GM18511 (cell line): Measurements from ENCODE around the gene IFNGR1.
"Not testable (repeated sequence)": the region's sequence is repeated elsewhere in the genome, so short reads cannot be mapped to it uniquely, and the experiment has no call there.

ENCODE experiments used
- ATAC-seq: cut with Tn5 transposase; IDR thresholded peaks from one replicate; pipeline ENCODE4 v1.9.1; 2021; ENCODE audit warnings: mild to moderate bottlenecking, moderate library complexity; ENCODE audit not compliant: unreplicated experiment

IFNGR1 gene

GRCh38 chr6:137218917-137219663, at the start of gene IFNGR1:
Gene IFNGR1 (minus strand): TSS chr6:137219385. CDS start chr6:137219327, 58 bp downstream.
- peak; percentile 91 for ATAC-seq

- ATAC-seq, result no peak
Measured at GRCh38 chr6:137268911-137269310, 49.7 kb upstream of the IFNGR1 start.

GRCh38 chr6:137266309-137266586, 47.1 kb upstream of the IFNGR1 start:
- no peak for ATAC-seq

GRCh38 chr6:137265561-137266308, 46.5 kb upstream of the IFNGR1 start:
- no peak for ATAC-seq

GRCh38 chr6:137264311-137265075, 45.3 kb upstream of the IFNGR1 start:
- no peak for ATAC-seq

- ATAC-seq, result peak; percentile 83
Measured at GRCh38 chr6:137261761-137262160, 42.6 kb upstream of the IFNGR1 start.

- peak; percentile 28 for ATAC-seq
Measured at GRCh38 chr6:137261361-137261760, 42.2 kb upstream of the IFNGR1 start.

GRCh38 chr6:137260217-137260616, 41.0 kb upstream of the IFNGR1 start:
- ATAC-seq, result no peak

GRCh38 chr6:137259349-137259748, 40.2 kb upstream of the IFNGR1 start:
- no peak for ATAC-seq

GRCh38 chr6:137258170-137258569, 39.0 kb upstream of the IFNGR1 start:
- ATAC-seq, result no peak

- ATAC-seq, result no peak
Measured at GRCh38 chr6:137256350-137257103, 37.3 kb upstream of the IFNGR1 start.

- ATAC-seq, result no peak
Measured at GRCh38 chr6:137254966-137255365, 35.8 kb upstream of the IFNGR1 start.

GRCh38 chr6:137254430-137254829, 35.2 kb upstream of the IFNGR1 start:
- ATAC-seq, result not testable (repeated sequence)

GRCh38 chr6:137248702-137249101, 29.5 kb upstream of the IFNGR1 start:
- no peak for ATAC-seq

GRCh38 chr6:137247724-137248123, 28.5 kb upstream of the IFNGR1 start:
- no peak for ATAC-seq

- ATAC-seq, result peak; percentile 70
Measured at GRCh38 chr6:137246791-137247202, 27.6 kb upstream of the IFNGR1 start.

- no peak for ATAC-seq
Measured at GRCh38 chr6:137246164-137246563, 27.0 kb upstream of the IFNGR1 start.

- no peak for ATAC-seq
Measured at GRCh38 chr6:137241481-137242038, 22.4 kb upstream of the IFNGR1 start.

- no peak for ATAC-seq
Measured at GRCh38 chr6:137240168-137240567, 21.0 kb upstream of the IFNGR1 start.

- ATAC-seq, result no peak
Measured at GRCh38 chr6:137237413-137238170, 18.4 kb upstream of the IFNGR1 start.
